ENCODE data around the gene TOLLIP. TPM values are rescaled to one million over a fixed set of nuclear protein-coding genes. Genes with fewer than 3 reads are reported as not detected.

Gene TOLLIP
- total RNA-seq, 2 donors from 2014 or later = 32.9 to 34.1 TPM

GRCh38 chr11:1323774-1324173 is 14.3 kb upstream of the TOLLIP start:
- H3K4me1 Mint-ChIP-seq (ENCODE audit: low read depth) = peaks cover 24% of the 10 kb centered on the region
- DNase-seq = no peak
- H3K36me3 Mint-ChIP-seq (ENCODE audit: insufficient read depth in 2 of 2) = peaks cover 11 to 18% of the 10 kb centered on the region in 2 donors
- H3K27ac Mint-ChIP-seq = no peak overlapping the region
- no peak overlapping the region for H3K4me3 Mint-ChIP-seq
- H3K27me3 Mint-ChIP-seq (ENCODE audit: low read depth) = peaks cover 23% of the 10 kb centered on the region
- no peak for ATAC-seq (replicated peaks in 1 of 2)
- H3K9me3 Mint-ChIP-seq = peaks cover 8 to 11% of the 10 kb centered on the region in 2 donors

- H3K27ac Mint-ChIP-seq = no peak overlapping the region
- ATAC-seq (replicated peaks in 1 of 2) (no peak), DNase-seq (no peak)
- peaks cover 7% of the 10 kb centered on the region for H3K4me1 Mint-ChIP-seq (ENCODE audit: low read depth)
- peaks cover 9% of the 10 kb centered on the region for H3K27me3 Mint-ChIP-seq (ENCODE audit: low read depth)
- H3K4me3 Mint-ChIP-seq = no peak overlapping the region
- peaks cover 0 to 1% of the 10 kb centered on the region in 2 donors for H3K9me3 Mint-ChIP-seq
- no peaks in the 10 kb centered on the region for H3K36me3 Mint-ChIP-seq (ENCODE audit: insufficient read depth in 2 of 2)
These were observed 8.6 kb upstream of the TOLLIP start for GRCh38 chr11:1317993-1318392.

GRCh38 chr11:1317432-1317831 is 8.0 kb upstream of the TOLLIP start:
- Mint-ChIP-seq H3K27ac (no peak overlapping the region), H3K36me3 (ENCODE audit: insufficient read depth in 2 of 2) (no peaks in the 10 kb centered on the region), H3K4me1 (ENCODE audit: low read depth) (peaks cover 7% of the 10 kb centered on the region), H3K4me3 (no peak overlapping the region), H3K27me3 (ENCODE audit: low read depth) (peaks cover 9% of the 10 kb centered on the region), H3K9me3 (peaks cover 0 to 2% of the 10 kb centered on the region in 2 donors)
- no peak for ATAC-seq (replicated peaks in 1 of 2)
- no peak for DNase-seq

- DNase-seq (peak; percentile 50 to 71), ATAC-seq (replicated peaks in 1 of 2) (peak in 1 of 2 donors; percentile 27)
- peak overlapping the region; percentile 85 for H3K27ac Mint-ChIP-seq
- peak overlapping the region; percentile 87 to 88 for H3K4me3 Mint-ChIP-seq
- H3K9me3 Mint-ChIP-seq = peaks cover 2 to 3% of the 10 kb centered on the region in 2 donors
- H3K36me3 Mint-ChIP-seq (ENCODE audit: insufficient read depth in 2 of 2) = peaks cover 6 to 16% of the 10 kb centered on the region in 2 donors
- H3K4me1 Mint-ChIP-seq (ENCODE audit: low read depth) = peaks cover 35% of the 10 kb centered on the region
- H3K27me3 Mint-ChIP-seq (ENCODE audit: low read depth) = no peaks in the 10 kb centered on the region
These were observed 1.5 kb upstream of the TOLLIP start for GRCh38 chr11:1310772-1311468.

- Mint-ChIP-seq H3K9me3 (peaks cover 2 to 3% of the 10 kb centered on the region in 2 donors), H3K27ac (peak overlapping the region; percentile 85), H3K4me1 (ENCODE audit: low read depth) (peaks cover 35% of the 10 kb centered on the region), H3K36me3 (ENCODE audit: insufficient read depth in 2 of 2) (peaks cover 6 to 16% of the 10 kb centered on the region in 2 donors), H3K4me3 (peak overlapping the region; percentile 87 to 88), H3K27me3 (ENCODE audit: low read depth) (no peaks in the 10 kb centered on the region)
- ATAC-seq (replicated peaks in 1 of 2) (no peak), DNase-seq (no peak)
These were observed 871 bp upstream of the TOLLIP start for GRCh38 chr11:1310318-1310687.

- H3K27ac Mint-ChIP-seq = no peak overlapping the region
- DNase-seq (no peak), ATAC-seq (replicated peaks in 1 of 2) (peak; percentile 54 to 65)
- peaks cover 2 to 3% of the 10 kb centered on the region in 2 donors for H3K9me3 Mint-ChIP-seq
- peaks cover 35% of the 10 kb centered on the region for H3K4me1 Mint-ChIP-seq (ENCODE audit: low read depth)
- H3K27me3 Mint-ChIP-seq (ENCODE audit: low read depth) = no peaks in the 10 kb centered on the region
- H3K4me3 Mint-ChIP-seq = peak overlapping the region; percentile 65 to 87
- H3K36me3 Mint-ChIP-seq (ENCODE audit: insufficient read depth in 2 of 2) = peaks cover 6 to 16% of the 10 kb centered on the region in 2 donors
These were observed 512 bp downstream of the TOLLIP start for GRCh38 chr11:1308743-1309497.

- ATAC-seq (replicated peaks in 1 of 2) = no peak
- peaks cover 35% of the 10 kb centered on the region for H3K4me1 Mint-ChIP-seq (ENCODE audit: low read depth)
- peaks cover 6 to 16% of the 10 kb centered on the region in 2 donors for H3K36me3 Mint-ChIP-seq (ENCODE audit: insufficient read depth in 2 of 2)
- H3K27ac Mint-ChIP-seq = peak overlapping the region; percentile 18
- H3K4me3 Mint-ChIP-seq = peak overlapping the region; percentile 65 to 76
- peaks cover 2 to 3% of the 10 kb centered on the region in 2 donors for H3K9me3 Mint-ChIP-seq
- no peak for DNase-seq
- H3K27me3 Mint-ChIP-seq (ENCODE audit: low read depth) = no peaks in the 10 kb centered on the region
These were observed 1.3 kb downstream of the TOLLIP start for GRCh38 chr11:1307998-1308742.

GRCh38 chr11:1307163-1307870 is 2.1 kb downstream of the TOLLIP start:
- Mint-ChIP-seq H3K36me3 (ENCODE audit: insufficient read depth in 2 of 2) (peaks cover 6 to 16% of the 10 kb centered on the region in 2 donors), H3K9me3 (peaks cover 2% of the 10 kb centered on the region in 2 donors), H3K27ac (no peak overlapping the region), H3K4me1 (ENCODE audit: low read depth) (peaks cover 35% of the 10 kb centered on the region), H3K27me3 (ENCODE audit: low read depth) (no peaks in the 10 kb centered on the region), H3K4me3 (peak overlapping the region; percentile 39 to 76)
- DNase-seq (no peak), ATAC-seq (replicated peaks in 1 of 2) (no peak)

- Mint-ChIP-seq H3K27ac (no peak overlapping the region), H3K27me3 (ENCODE audit: low read depth) (no peaks in the 10 kb centered on the region), H3K9me3 (peaks cover 0 to 2% of the 10 kb centered on the region in 2 donors), H3K4me1 (ENCODE audit: low read depth) (peaks cover 32% of the 10 kb centered on the region), H3K36me3 (ENCODE audit: insufficient read depth in 2 of 2) (peaks cover 5 to 9% of the 10 kb centered on the region in 2 donors), H3K4me3 (no peak overlapping the region)
- no peak for DNase-seq
- no peak for ATAC-seq (replicated peaks in 1 of 2)
These were observed 3.0 kb downstream of the TOLLIP start for GRCh38 chr11:1306186-1307162.

- no peak for DNase-seq
- Mint-ChIP-seq H3K27ac (no peak overlapping the region), H3K36me3 (ENCODE audit: insufficient read depth in 2 of 2) (peaks cover under 1 to 2% of the 10 kb centered on the region in 2 donors), H3K27me3 (ENCODE audit: low read depth) (no peaks in the 10 kb centered on the region), H3K4me3 (no peak overlapping the region), H3K9me3 (no peaks in the 10 kb centered on the region), H3K4me1 (ENCODE audit: low read depth) (peaks cover 23% of the 10 kb centered on the region)
- no peak for ATAC-seq (replicated peaks in 1 of 2)
These were observed 3.9 kb downstream of the TOLLIP start for GRCh38 chr11:1305501-1306056.

- no peaks in the 10 kb centered on the region for H3K36me3 Mint-ChIP-seq (ENCODE audit: insufficient read depth in 2 of 2)
- no peak overlapping the region for H3K4me3 Mint-ChIP-seq
- no peak overlapping the region for H3K27ac Mint-ChIP-seq
- DNase-seq = no peak
- peaks cover 20% of the 10 kb centered on the region for H3K4me1 Mint-ChIP-seq (ENCODE audit: low read depth)
- ATAC-seq (replicated peaks in 1 of 2) = no peak
- no peaks in the 10 kb centered on the region for H3K9me3 Mint-ChIP-seq
- H3K27me3 Mint-ChIP-seq (ENCODE audit: low read depth) = no peaks in the 10 kb centered on the region
These were observed 4.4 kb downstream of the TOLLIP start for GRCh38 chr11:1305063-1305495.
